Stimulated activated CD4-positive, alpha-beta T cell treated with anti-CD3 and anti-CD28 coated beads, Interleukin-15, amount 100 ng/mL, for 24 hours (primary cell): ENCODE measurements around the gene COX7B.

Experiments used
- DNase-seq: peaks from one replicate; pipeline ENCODE4 v3.0.0-alpha.2; 2020

COX7B gene

GRCh38 chrX:77945910-77946545, 46.8 kb downstream of the COX7B start:
- no peak for DNase-seq

GRCh38 chrX:77946571-77946970, 47.3 kb downstream of the COX7B start:
- DNase-seq, result no peak

DNA sequence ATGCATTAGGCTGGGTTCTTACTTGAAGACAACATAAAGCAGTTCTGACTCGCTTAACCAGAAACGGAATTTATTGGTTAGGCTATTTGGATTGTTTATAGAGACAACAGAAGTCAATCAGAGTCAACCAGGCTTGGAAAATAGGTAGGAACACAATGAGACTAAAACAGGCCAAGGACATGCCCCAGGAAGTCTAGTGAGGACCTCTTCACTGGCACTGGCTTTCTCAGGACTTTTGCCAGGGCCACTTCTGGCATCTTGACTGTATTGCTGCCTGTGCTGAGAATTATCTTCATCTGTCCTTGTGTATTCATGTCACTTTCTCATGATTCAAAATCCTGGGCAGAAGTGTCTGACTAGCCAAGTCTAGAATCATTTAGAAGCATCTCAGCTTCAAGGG, 50.6 kb downstream of the COX7B start:
- DNase-seq, result no peak

GRCh38 chrX:77952173-77952572, 52.9 kb downstream of the COX7B start:
- DNase-seq, result no peak

GRCh38 chrX:77953302-77953701, 54.0 kb downstream of the COX7B start:
- no peak for DNase-seq

DNA sequence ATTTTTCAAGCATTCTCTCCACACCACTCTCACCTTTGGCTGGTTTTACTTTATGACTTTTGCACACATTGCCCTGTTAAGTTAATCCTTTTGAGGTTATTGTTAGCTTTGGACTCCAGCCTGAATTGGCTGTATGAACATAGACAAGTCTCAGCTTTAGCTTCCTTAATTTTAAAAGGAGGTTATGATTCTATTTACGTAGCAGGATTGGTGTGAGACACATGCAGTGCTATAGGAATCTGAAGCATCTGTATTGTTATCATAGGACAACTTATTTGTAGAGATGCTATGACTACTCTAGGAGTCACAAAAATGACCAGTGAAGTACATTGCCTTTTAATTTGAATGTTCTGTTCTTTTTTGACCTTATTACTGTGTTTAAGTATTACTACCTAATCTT, 54.4 kb downstream of the COX7B start:
- DNase-seq, result no peak
